GM19240 (cell line): ENCODE results near the gene AMBP.
A peak's percentile ranks its signal among the peaks of the same experiment; 100 is the strongest.
"Not testable (repeated sequence)": the region's sequence is repeated elsewhere in the genome, so short reads cannot be mapped to it uniquely, and the experiment has no call there.

Experiments used
- DNase-seq: peaks from one replicate; pipeline ENCODE4 v3.0.0; 2011; ENCODE audit warnings: low spot score; ENCODE audit not compliant: insufficient read length

Gene AMBP

GRCh38 chr9:114092336-114092735, 14.2 kb upstream of the AMBP start:
- no peak for DNase-seq

- DNase-seq = no peak
Observed at GRCh38 chr9:114091711-114092110, 13.6 kb upstream of the AMBP start.

- DNase-seq = no peak
Observed at GRCh38 chr9:114090798-114091197, 12.7 kb upstream of the AMBP start.

DNA sequence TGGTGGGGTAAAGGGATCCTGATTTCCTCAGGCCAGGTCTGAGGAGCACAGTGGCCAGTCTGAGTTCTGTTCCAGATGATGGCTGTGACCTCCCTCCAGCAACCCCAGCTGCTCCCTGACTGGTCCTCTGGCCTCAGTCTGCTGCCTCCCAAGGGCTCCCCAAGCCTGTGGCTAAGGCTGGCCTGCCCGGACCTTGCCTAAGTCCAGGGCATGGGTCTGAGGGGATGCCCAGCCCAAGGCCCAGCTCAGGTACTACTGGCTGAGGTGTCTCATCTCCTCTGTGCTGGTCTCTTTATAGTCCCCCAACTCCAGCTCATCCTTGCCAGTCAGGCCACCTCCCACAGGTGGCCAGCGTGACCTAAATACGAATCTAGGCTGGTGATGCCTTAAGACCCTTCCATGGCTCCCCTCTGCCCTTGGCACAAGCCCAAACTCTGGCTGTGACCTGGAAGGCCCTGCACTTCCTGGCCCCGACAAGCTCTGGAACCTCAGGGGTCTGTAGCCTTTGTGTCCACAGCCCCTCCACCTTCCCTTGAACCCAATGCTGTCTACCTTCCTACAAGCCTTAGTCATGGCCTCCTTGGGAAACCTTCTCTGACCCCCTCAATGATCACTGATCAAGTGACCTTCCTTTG, 11.2 kb upstream of the AMBP start:
- DNase-seq = no peak

- DNase-seq = no peak
Observed at GRCh38 chr9:114088571-114089170, 10.6 kb upstream of the AMBP start.

DNA sequence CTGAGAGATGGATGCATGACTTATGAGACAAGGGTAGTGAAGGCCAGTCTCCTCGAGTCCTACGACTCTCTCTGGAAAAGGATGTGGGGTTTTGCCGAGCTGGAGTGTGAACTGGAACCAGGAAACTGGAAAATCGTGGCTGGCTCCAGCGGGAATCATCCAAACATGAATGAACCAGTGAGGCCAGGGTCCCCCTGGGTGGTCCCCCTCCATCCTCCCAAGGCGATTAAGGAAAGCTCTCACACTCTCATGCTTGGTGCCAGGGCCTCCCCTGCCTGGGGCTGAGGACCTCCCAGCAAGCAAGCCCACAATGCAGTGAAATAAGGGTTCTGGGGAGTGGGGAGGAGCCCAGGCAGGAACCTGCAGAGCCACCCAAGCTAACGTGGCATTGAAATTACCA, 9.6 kb upstream of the AMBP start:
- no peak for DNase-seq

DNA sequence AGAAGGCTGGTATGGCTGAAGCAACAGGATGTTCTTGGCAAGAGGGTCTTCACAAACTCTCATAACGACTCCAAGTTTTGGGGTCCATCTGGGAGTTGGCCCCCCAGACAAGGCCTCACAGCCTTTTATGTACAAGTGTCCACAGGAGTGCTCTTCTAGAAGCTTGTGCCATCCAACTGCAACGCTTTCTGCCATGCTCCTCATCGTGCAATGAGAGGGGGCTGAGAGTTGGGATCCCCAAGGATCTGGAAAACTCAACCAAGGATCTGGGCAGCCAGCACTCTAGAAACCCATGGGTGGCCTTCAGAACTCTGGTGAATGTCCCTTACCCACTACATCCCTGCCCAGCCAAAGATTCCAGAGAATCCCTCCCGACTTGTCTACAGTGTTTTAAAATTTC, 8.5 kb upstream of the AMBP start:
- DNase-seq = no peak

- DNase-seq = no peak
Observed at GRCh38 chr9:114086009-114086408, 7.9 kb upstream of the AMBP start.

DNA sequence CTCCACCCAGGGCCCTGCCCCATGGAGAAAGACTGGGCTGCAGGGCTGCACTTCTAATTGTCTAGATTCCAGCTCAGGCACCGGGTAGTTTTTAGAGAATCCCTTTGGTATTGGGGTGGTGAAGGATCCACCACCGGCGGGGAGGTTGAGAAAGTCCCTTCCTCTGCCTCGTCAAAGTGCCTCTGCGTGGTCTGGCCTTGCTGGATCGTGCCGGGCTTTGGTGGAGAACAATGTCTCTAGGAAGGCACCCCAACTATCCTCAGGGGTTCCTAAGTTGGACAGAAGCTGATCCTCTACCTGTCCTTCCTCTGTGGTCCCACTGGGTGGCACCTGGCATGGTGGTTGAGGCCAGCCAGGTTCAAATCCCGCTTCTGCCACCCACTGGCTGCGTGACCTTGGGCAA, 7.3 kb upstream of the AMBP start:
- no peak for DNase-seq

DNA sequence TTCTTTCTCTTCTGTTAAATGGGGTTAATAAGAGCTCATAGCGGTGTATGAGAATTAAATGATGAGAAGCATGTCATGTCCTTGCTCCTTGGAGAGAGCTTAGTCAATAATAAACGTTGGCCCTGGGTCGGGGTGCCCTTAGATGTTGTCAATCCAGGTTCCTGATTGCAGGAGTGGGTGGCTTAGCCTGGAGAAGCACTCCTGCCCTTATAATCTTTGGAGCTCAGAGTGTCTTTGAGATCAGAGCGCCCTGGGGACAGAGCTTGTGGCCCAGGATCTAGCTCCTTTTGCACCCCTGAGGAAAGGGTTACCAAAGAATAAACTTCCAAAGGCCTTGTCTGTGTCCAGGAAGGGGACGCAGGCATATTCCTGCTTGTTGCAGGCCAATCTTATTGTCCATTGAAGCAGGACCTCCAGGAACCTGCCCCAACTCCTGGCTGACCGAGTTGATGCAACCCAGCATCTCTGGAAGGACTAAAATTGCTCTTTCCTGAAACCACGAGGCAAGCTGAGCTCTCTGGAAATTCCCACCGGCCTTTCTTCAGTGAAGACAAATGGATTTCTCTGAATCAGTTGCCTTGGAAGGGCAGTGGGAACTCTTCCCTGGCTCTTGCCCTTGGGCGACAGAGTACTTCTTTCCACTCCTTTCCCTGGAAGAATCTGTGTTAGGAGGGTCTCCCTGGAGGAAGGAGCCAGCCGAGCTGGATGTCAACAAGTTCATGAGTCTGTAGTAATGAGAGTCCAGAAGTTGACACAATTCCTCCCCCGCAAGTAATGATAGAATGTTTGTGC, 6.4 kb upstream of the AMBP start:
- DNase-seq = no peak

DNA sequence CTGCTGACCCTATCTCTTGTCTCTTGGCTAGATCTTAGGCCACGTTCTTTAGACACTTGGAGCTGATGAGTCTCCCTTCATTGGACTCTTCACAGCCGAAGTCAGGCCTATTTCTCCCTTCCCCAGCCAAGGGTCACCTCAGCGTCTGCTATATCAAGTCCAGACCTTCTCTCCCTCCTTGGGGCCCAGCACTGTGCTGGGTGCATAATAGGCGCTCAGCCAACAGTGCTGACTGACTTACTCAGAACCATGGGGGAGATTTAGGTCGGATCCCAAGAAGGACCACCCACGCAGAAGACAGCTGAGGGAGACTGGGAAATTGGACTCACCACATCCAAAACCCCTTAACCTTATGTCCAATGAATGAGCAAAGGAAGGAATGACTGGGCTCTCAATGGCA, 5.6 kb upstream of the AMBP start:
- no peak for DNase-seq

GRCh38 chr9:114082763-114083412, 4.8 kb upstream of the AMBP start:
- not testable (repeated sequence) for DNase-seq

DNA sequence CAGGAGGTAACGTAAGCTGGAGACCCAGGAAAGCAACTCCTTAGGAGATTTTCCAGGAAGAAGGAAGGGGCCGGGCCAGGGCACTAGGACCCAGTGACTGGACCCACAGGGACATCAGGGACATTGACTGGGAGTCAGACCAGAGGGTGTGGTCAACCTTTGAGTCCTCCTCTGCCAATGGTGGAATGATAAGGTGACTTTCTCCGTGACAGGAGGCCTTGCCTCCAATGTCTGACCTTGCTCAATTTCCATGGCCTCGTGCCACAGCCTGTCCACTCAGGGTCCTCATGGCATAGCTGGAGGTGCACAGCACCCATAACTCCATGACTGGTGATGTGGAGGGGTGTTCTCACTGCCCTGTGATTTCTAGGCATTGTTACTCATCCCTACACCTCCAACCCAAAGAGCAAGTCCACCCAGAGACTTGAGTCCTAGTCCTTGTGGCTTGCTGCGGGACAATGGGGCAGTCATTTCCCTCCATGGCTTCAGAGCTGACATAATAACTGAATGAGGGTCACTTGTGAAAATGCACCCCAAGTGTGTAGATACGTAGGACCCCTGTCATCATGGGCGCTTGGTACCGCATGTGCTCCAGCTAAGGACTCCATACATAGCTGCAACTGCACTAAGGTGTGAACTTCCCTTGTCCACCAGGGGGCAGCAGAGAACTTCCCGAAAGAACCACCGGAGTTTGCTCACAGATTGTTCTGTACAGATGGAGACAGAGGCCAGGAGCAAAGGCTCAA, 4.1 kb upstream of the AMBP start:
- peak; percentile 79 for DNase-seq

DNA sequence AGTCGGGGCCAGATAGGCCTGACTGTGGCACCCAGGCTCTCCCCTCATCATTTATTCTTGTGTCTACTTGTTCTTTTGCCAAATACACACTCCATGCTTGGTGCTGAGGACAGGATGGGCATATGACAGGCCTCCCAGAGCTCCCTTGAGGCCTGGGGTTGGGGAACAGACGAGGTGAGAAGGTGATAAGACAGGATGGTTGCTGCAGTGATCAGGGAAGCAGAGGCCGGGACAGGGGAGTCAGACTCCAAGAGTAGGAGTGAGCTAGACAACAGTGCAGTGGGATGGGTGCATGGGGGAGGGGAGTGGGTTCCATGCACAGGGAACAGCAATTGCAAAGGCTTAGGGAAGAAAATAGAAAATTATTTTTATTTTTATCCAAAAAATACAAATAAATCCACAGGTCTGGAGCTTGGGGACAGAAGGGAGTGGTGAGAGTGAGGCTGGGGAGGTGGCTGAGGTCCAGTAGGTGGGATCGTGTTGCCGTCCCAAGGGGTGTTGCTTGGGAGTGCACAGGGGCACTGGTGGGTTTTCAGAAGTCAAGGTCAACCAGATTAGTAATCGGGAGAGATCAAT, 3.4 kb upstream of the AMBP start:
- no peak for DNase-seq

GRCh38 chr9:114080773-114081440, 2.8 kb upstream of the AMBP start:
- DNase-seq = no peak

DNA sequence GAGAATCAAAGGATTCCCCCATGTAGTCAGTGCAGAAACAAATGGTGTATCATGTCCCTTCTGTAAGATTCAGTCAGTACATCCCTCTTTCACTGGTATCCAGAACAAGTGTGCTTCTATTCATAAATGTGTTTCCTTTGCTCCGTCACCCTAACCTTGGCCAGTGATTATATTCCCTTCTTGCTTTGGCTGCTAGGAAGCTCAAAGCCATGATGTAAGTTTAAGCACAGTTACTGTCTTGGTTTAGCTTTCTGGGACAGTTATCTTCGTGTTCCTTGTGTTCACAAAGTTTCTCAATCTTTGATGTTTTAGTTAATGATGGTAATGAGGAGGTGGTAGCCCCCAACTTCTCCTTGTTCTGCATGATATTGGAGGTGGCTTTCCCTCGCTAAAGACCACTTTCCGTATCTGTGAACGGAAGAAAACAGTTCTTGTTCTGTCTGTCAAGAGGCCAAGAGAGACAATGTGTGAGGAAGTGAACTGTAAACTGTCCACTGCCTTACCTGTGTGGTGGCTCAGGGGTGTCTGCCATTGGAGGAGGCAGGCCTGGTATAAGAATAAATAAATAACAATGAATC, 2.2 kb upstream of the AMBP start:
- DNase-seq = no peak

- DNase-seq = no peak
Observed at GRCh38 chr9:114078781-114079156, 669 bp upstream of the AMBP start.

GRCh38 chr9:114077162-114077837, 800 bp downstream of the AMBP start:
- no peak for DNase-seq

- no peak for DNase-seq
Observed at GRCh38 chr9:114076237-114077161, 1.6 kb downstream of the AMBP start.
